Mesothelial cell of epicardium (in vitro differentiated cells): ENCODE results near the gene SEPHS2. TPM values are rescaled to one million over a fixed set of nuclear protein-coding genes. Genes with fewer than 3 reads are reported as not detected.

Source experiments
- DNase-seq, 2 experiments: peaks; one replicate each; pipeline ENCODE4 v3.0.0; 2021; ENCODE audit warnings: low spot score in 2 of 2; ENCODE audit not compliant: unreplicated experiment in 2 of 2
- H3K27ac Mint-ChIP-seq: 2 replicates; pipeline ENCODE4 v1.8.0; 2021; ENCODE audit warnings: mixed read lengths
- H3K27me3 Mint-ChIP-seq: 2 replicates; pipeline ENCODE4 v1.8.0; 2021; ENCODE audit warnings: low read depth, mixed read lengths
- H3K36me3 Mint-ChIP-seq: 2 replicates; pipeline ENCODE4 v1.8.0; 2021; ENCODE audit warnings: mixed read lengths
- H3K4me1 Mint-ChIP-seq: 2 replicates; pipeline ENCODE4 v1.8.0; 2021; ENCODE audit warnings: mixed read lengths
- H3K4me3 Mint-ChIP-seq: 2 replicates; pipeline ENCODE4 v1.8.0; 2021; ENCODE audit warnings: mild to moderate bottlenecking, moderate library complexity, mixed read lengths
- H3K9me3 Mint-ChIP-seq: 2 replicates; pipeline ENCODE4 v1.8.0; 2021; ENCODE audit warnings: mixed read lengths
- total RNA-seq: library from RNA; stranded (reverse); gene quantifications from 3 replicates; pipeline ENCODE4 v1.2.1, GENCODE V29; 2021
- TF ChIP-seq, protein P1 (sequence below): fragments of 200-600 bp; sonication (generic); IDR thresholded peaks from one replicate; pipeline ENCODE4 v1.5.0; 2021; ENCODE audit warnings: antibody characterized with exemption; ENCODE audit not compliant: unreplicated experiment

The SEPHS2 gene
- total RNA-seq, 1 donor from 2014 or later: 29.3 TPM

DNA sequence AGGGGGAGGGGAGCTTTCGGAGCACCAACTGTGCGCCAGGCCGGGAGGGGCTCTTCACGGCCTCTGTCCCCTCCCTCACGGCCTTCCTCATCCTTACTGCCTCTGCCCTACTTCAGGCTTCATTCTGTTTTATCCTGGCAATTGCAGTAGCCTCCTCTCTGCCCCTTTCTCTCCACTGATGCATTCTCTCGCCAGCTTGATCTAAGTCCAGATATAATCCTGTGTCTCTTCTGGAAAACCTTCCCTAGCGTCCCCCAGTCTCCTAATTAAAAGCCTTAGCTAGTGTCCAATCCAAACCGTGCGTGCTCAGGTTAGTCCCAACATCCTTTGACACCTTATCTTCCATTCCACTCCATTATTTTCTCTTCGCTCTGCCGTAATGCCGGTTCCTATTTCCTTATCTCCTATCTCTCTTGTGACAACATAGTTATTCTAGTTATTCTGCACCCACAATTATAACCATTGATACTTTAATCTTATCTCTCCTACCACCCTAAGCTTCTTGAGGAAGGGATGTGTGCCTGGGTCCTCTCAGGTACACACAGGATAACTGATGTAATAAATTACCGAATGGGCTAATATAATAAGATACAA is 49.6 kb downstream of the SEPHS2 start:
- H3K4me1 Mint-ChIP-seq: peaks cover 30% of the 10 kb centered on the region
- no peaks in the 10 kb centered on the region for H3K9me3 Mint-ChIP-seq
- TF ChIP-seq, protein P1, sequence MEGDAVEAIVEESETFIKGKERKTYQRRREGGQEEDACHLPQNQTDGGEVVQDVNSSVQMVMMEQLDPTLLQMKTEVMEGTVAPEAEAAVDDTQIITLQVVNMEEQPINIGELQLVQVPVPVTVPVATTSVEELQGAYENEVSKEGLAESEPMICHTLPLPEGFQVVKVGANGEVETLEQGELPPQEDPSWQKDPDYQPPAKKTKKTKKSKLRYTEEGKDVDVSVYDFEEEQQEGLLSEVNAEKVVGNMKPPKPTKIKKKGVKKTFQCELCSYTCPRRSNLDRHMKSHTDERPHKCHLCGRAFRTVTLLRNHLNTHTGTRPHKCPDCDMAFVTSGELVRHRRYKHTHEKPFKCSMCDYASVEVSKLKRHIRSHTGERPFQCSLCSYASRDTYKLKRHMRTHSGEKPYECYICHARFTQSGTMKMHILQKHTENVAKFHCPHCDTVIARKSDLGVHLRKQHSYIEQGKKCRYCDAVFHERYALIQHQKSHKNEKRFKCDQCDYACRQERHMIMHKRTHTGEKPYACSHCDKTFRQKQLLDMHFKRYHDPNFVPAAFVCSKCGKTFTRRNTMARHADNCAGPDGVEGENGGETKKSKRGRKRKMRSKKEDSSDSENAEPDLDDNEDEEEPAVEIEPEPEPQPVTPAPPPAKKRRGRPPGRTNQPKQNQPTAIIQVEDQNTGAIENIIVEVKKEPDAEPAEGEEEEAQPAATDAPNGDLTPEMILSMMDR: no peak
- peak overlapping the region; percentile 77 for H3K4me3 Mint-ChIP-seq
- peak overlapping the region; percentile 82 for H3K27ac Mint-ChIP-seq
- peaks cover 4% of the 10 kb centered on the region for H3K36me3 Mint-ChIP-seq
- H3K27me3 Mint-ChIP-seq: no peaks in the 10 kb centered on the region
- DNase-seq: no peak

DNA sequence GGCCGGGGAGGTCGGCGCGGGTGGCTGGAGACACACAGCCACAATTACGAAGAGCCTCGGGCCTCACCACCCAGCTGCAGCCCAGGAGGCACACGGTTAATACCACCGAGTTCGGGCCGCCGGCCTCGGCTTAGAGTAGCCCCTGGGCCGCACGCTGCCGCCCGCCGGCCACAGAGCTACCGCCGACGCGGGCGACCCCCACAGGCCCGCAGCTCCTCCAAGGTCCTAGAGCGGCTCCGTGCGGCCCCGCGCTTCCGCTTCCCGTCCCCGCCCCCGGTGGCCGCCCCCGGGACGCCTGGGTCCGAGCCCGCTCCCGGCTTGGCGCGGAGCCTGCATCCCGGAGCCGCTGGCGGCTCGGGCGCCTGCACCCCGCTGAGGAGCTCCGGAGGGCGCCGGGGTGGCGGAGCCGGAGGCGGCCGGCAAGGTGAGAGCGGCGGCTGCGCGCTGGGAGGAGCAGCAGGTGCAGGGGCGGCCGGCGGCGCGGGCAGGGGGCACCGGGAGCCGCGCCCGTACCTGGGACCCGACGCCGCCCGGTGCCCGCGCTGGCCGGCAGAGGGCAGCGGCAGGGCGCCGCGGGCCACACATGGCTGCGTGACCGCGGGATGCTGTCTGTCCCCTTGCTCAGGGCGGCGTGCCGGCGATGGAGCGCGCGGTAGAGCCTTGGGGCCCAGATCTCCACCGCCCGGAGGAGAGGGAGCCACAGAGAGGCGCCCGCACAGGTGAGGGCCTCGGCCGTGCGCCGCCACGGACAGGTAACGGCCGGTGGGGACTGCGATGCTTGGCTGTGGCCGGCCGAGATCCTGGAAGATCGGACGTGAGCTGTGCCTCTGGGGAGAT is 50.3 kb downstream of the SEPHS2 start, which contains the start of gene ZNF48:
TSS of gene ZNF48 (plus strand) at position 266 of the 837 bp plus-strand sequence. CDS start at position 641, 375 bp downstream.
- Mint-ChIP-seq H3K27ac (peak within 1 kb of the TSS; percentile 96), H3K4me3 (peak within 1 kb of the TSS; percentile 95), H3K4me1 (peaks cover 28% of the 10 kb centered on the region), H3K36me3 (peaks cover 4% of the 10 kb centered on the region), H3K9me3 (no peaks in the 10 kb centered on the region), H3K27me3 (no peaks in the 10 kb centered on the region)
- DNase-seq: peak; percentile 64 to 75
- TF ChIP-seq, protein P1: peak; percentile 19

DNA sequence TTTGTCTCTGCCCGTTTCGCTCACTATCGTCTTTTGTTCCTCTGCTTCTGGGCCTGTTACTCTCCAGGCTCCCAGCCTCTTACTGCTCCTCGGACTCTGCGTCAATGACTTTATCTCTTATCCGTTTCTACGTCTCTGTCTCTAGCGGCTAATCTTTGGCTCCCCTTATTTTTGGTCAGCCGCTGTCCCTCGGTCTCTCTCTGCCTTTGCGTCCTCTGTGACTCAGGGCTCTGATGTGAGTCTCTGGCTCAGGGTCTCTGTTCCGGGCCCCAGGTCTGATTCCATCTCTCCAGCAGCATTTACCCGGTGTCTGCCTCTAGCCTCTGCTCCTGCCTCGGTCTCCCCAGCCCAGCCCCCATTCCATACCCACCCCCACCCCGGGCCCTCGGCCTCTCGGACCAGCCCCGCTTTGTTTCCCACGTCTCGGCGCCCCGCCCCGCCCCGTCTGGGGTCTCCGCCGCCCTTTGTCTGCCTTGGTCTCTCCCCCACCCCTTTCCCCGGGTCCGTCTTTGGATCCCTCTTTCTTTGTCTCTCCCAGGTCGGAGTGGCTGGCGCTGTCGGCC is 51.0 kb downstream of the SEPHS2 start:
- Mint-ChIP-seq H3K27me3 (no peaks in the 10 kb centered on the region), H3K27ac (peak overlapping the region; percentile 96), H3K36me3 (peaks cover 4% of the 10 kb centered on the region), H3K4me1 (peaks cover 24% of the 10 kb centered on the region), H3K4me3 (peak overlapping the region; percentile 95), H3K9me3 (no peaks in the 10 kb centered on the region)
- TF ChIP-seq, protein P1: no peak
- DNase-seq: peak in 1 of 2 experiments; percentile 74

Other genes starting within 250 kb of the SEPHS2 start
- 27.4 to 31.2 TPM (median 27.6 TPM) in 3 replicates for gene SULT1A3, start 246.6 kb downstream of the SEPHS2 start, total RNA-seq
- 34.8 to 38.6 TPM (median 37.1 TPM) in 3 replicates for gene NPIPB13, start 197.4 kb downstream of the SEPHS2 start, total RNA-seq
- gene CD2BP2, start 90.6 kb downstream of the SEPHS2 start, total RNA-seq: 63.7 to 63.9 TPM (median 63.9 TPM) in 3 replicates
- 59.6 to 64.1 TPM (median 64.0 TPM) in 3 replicates for gene TBC1D10B, start 75.4 kb downstream of the SEPHS2 start, total RNA-seq
- 1.4 to 4.4 TPM (median 2.8 TPM) in 3 replicates for gene MYL11, start 71.1 kb downstream of the SEPHS2 start, total RNA-seq
- 0.86 to 1.6 TPM (median 1.4 TPM) in 3 replicates for gene SEPTIN1, start 63.3 kb downstream of the SEPHS2 start, total RNA-seq
- 24.2 to 25.2 TPM (median 24.8 TPM) in 3 replicates for gene ZNF48, start 50.5 kb downstream of the SEPHS2 start, total RNA-seq
- 10.7 to 12.6 TPM (median 11.8 TPM) in 3 replicates for gene ZNF771, start 38.3 kb downstream of the SEPHS2 start, total RNA-seq
- 31.8 to 35.4 TPM (median 33.1 TPM) in 3 replicates for gene DCTPP1, start 15.8 kb downstream of the SEPHS2 start, total RNA-seq
- 0.45 TPM in 1 of 3 replicates, not detected in the others for gene ITGAL, start 26.9 kb upstream of the SEPHS2 start, total RNA-seq
- gene ZNF768, start 80.7 kb upstream of the SEPHS2 start, total RNA-seq: 41.2 to 42.2 TPM (median 41.9 TPM) in 3 replicates
- 12.4 to 16.4 TPM (median 15.2 TPM) in 3 replicates for gene ZNF747, start 89.0 kb upstream of the SEPHS2 start, total RNA-seq
- 16.5 to 18.2 TPM (median 17.0 TPM) in 3 replicates for gene ZNF764, start 112.5 kb upstream of the SEPHS2 start, total RNA-seq
- gene ZNF688, start 125.8 kb upstream of the SEPHS2 start, total RNA-seq: 10.1 to 12.0 TPM (median 11.3 TPM) in 3 replicates
- 28.0 to 31.9 TPM (median 29.0 TPM) in 3 replicates for gene ZNF785, start 139.8 kb upstream of the SEPHS2 start, total RNA-seq
- gene ZNF689, start 164.5 kb upstream of the SEPHS2 start, total RNA-seq: 12.1 to 13.7 TPM (median 12.4 TPM) in 3 replicates
- 39.1 to 43.7 TPM (median 43.5 TPM) in 3 replicates for gene PRR14, start 205.1 kb upstream of the SEPHS2 start, total RNA-seq
- 93.0 to 98.4 TPM (median 97.5 TPM) in 3 replicates for gene FBRS, start 212.6 kb upstream of the SEPHS2 start, total RNA-seq